ENCODE measurements around the gene CCT3. TPM values are rescaled to one million over a fixed set of nuclear protein-coding genes. Genes with fewer than 3 reads are reported as not detected.
"Not testable (repeated sequence)": the region's sequence is repeated elsewhere in the genome, so short reads cannot be mapped to it uniquely, and the experiment has no call there.

CCT3 gene
- total and polyA plus RNA-seq, 5 donors: 125 to 151 (median 129) TPM

- DNase-seq (peak in 1 of 3 donors; percentile 1), ATAC-seq (no peak)
- no peaks in the 10 kb centered on the region for H3K4me1 ChIP-seq (ENCODE audit: control insufficient read depth, insufficient read depth, low read length)
- no peak overlapping the region for H3K4me3 ChIP-seq (ENCODE audit: low read length)
- 49% methylated on average over 3 of the region's 3 CpGs for WGBS
- no peaks in the 10 kb centered on the region for H3K9me3 ChIP-seq (ENCODE audit: control insufficient read depth, low read length)
- intact Hi-C loops (cut with DNase I): loop anchor here in 2 of 4 donors (10.0 kb wide), 3 partner anchors 225 to 275 kb away; partner anchors contain the start of genes GPATCH4 (in 1 of the 2) and HAPLN2 (in 1 of the 2)
- H3K27ac ChIP-seq (ENCODE audit: low read length): no peak overlapping the region
- no peaks in the 10 kb centered on the region for H3K27me3 ChIP-seq (ENCODE audit: control insufficient read depth, insufficient read depth)
Observed at GRCh38 chr1:156379420-156380165, 41.5 kb upstream of the CCT3 start.

DNA sequence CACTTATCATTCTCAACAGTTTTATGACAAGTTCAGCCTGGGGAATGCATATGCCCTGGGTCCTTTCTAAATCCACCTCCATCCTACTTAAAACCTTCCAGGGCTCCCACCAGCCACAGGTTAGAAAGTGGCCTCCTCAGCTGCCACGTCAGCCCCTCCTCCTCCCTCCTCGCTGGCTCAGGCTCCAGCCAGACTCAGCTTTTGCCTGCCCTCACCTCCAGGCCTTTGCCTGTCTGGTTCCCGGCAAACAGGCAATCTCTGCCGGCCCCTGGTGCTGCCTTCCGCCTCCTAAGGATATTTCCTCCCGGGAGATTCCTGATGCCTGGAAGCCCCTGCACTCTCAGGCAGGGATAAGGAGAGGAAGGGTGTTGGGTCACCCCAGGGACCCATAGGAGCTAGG is 40.5 kb upstream of the CCT3 start:
- Histone ChIP-seq H3K4me1 (ENCODE audit: control insufficient read depth, insufficient read depth, low read length) (peaks cover 2% of the 10 kb centered on the region), H3K9me3 (ENCODE audit: control insufficient read depth, low read length) (no peaks in the 10 kb centered on the region), H3K27ac (ENCODE audit: low read length) (no peak overlapping the region), H3K27me3 (ENCODE audit: control insufficient read depth, insufficient read depth) (no peaks in the 10 kb centered on the region), H3K4me3 (ENCODE audit: low read length) (no peak overlapping the region)
- DNase-seq: peak in 1 of 3 donors; percentile 27
- WGBS: 48% methylated on average over 6 of the region's 6 CpGs
- ATAC-seq: no peak
- intact Hi-C loops (cut with DNase I): no loop called here

DNA sequence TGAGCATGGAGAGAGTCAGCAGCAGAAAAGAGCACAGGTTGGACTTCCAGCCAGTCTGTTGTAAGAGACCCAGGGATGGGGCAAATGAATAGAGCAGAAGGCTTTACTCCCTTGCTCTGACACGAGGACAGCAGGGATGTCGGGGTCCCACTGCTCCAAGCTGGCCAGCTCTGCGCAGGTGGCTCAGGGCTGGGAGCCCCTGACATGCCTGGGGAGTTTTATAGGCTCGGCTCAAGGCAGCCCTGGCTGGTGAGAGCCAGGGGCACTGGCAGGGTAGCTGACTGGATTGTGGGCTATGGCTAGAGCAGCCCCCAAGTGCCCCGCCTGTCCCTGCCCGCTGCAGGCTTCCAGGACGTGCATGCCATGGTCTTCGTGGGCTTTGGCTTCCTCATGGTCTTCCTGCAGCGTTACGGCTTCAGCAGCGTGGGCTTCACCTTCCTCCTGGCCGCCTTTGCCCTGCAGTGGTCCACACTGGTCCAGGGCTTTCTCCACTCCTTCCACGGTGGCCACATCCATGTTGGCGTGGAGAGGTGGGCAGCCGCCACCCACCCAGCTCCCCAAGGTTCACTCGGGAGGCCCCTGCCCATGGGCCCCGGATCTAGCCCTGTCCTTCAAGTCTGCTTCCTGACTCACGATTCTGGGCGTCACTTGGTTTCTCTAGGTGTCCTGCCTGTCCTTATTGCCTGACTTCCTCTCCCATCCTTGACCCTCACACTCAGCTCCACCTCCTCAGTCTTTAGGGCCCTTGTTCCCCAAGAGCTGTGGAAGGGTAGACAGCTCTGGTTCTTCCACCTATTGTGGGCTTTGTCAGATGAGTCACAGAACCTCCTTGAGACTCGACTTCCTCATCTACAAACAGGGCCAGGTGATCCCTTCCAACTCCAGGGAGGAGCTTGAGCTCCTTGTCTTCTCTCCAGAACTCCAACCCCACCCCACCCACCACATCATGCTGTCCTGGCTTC is 39.1 kb upstream of the CCT3 start:
- intact Hi-C loops (cut with DNase I): no loop called here
- Histone ChIP-seq H3K4me1 (ENCODE audit: control insufficient read depth, insufficient read depth, low read length) (peaks cover 2% of the 10 kb centered on the region), H3K4me3 (ENCODE audit: low read length) (no peak overlapping the region), H3K9me3 (ENCODE audit: control insufficient read depth, low read length) (no peaks in the 10 kb centered on the region), H3K27ac (ENCODE audit: low read length) (no peak overlapping the region), H3K27me3 (ENCODE audit: control insufficient read depth, insufficient read depth) (no peaks in the 10 kb centered on the region)
- peak in 1 of 2 donors; percentile 22 for ATAC-seq
- WGBS: 78% methylated on average over 20 of the region's 20 CpGs
- peak in 1 of 3 donors; percentile 30 for DNase-seq

DNA sequence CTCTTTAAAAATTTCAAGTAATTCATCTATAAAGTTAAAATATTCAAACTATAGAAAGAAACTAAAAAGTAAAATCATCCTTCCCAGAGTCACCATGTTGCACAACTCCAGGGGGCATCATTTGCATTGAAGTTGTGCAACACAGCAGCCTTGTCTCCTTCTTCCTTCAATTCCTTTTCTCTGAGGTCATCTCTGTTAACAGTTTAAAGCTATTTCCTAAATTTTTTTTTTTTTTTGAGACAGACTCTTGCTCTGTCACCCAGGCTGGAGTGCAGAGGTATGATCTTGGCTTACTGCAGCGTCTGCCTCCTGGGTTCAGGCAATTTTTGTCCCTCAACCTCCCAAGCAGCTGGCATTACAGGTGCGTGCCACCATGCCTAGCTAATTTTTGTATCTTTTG is 38.1 kb upstream of the CCT3 start:
- WGBS: 93% methylated on average over 2 of the region's 2 CpGs
- no peak for ATAC-seq
- Histone ChIP-seq H3K4me1 (ENCODE audit: control insufficient read depth, insufficient read depth, low read length) (peaks cover 2% of the 10 kb centered on the region), H3K4me3 (ENCODE audit: low read length) (no peak overlapping the region), H3K9me3 (ENCODE audit: control insufficient read depth, low read length) (no peaks in the 10 kb centered on the region), H3K27ac (ENCODE audit: low read length) (no peak overlapping the region), H3K27me3 (ENCODE audit: control insufficient read depth, insufficient read depth) (no peaks in the 10 kb centered on the region)
- no peak for DNase-seq
- intact Hi-C loops (cut with DNase I): no loop called here

- Histone ChIP-seq H3K9me3 (ENCODE audit: control insufficient read depth, low read length) (no peaks in the 10 kb centered on the region), H3K27ac (ENCODE audit: low read length) (no peak overlapping the region), H3K4me3 (ENCODE audit: low read length) (no peak overlapping the region)
Observed at GRCh38 chr1:156373546-156373945, 35.5 kb upstream of the CCT3 start.

GRCh38 chr1:156372876-156373275 is 34.8 kb upstream of the CCT3 start:
- no peak for ATAC-seq
- Histone ChIP-seq H3K4me3 (ENCODE audit: low read length) (no peak overlapping the region), H3K27me3 (ENCODE audit: control insufficient read depth, insufficient read depth) (no peaks in the 10 kb centered on the region), H3K4me1 (ENCODE audit: control insufficient read depth, insufficient read depth, low read length) (peaks cover 2% of the 10 kb centered on the region), H3K27ac (ENCODE audit: low read length) (no peak overlapping the region), H3K9me3 (ENCODE audit: control insufficient read depth, low read length) (no peaks in the 10 kb centered on the region)
- no peak for DNase-seq
- WGBS: 67% methylated on average over 4 of the region's 4 CpGs
- intact Hi-C loops (cut with DNase I): no loop called here

More at GRCh38 chr1:156373546-156373945, 35.5 kb upstream of the CCT3 start:
- intact Hi-C loops (cut with DNase I): no loop called here
- DNase-seq (no peak), ATAC-seq (no peak)
- Histone ChIP-seq H3K4me1 (ENCODE audit: control insufficient read depth, insufficient read depth, low read length) (peaks cover 2% of the 10 kb centered on the region), H3K27me3 (ENCODE audit: control insufficient read depth, insufficient read depth) (no peaks in the 10 kb centered on the region)

GRCh38 chr1:156372265-156372586 is 34.1 kb upstream of the CCT3 start:
- Histone ChIP-seq H3K27ac (ENCODE audit: low read length) (no peak overlapping the region), H3K4me3 (ENCODE audit: low read length) (no peak overlapping the region), H3K27me3 (ENCODE audit: control insufficient read depth, insufficient read depth) (no peaks in the 10 kb centered on the region), H3K4me1 (ENCODE audit: control insufficient read depth, insufficient read depth, low read length) (peaks cover 2% of the 10 kb centered on the region), H3K9me3 (ENCODE audit: control insufficient read depth, low read length) (no peaks in the 10 kb centered on the region)
- intact Hi-C loops (cut with DNase I): no loop called here
- DNase-seq (no peak), ATAC-seq (no peak)

GRCh38 chr1:156371553-156372264 is 33.6 kb upstream of the CCT3 start:
- Histone ChIP-seq H3K4me3 (ENCODE audit: low read length) (no peak overlapping the region), H3K9me3 (ENCODE audit: control insufficient read depth, low read length) (no peaks in the 10 kb centered on the region), H3K4me1 (ENCODE audit: control insufficient read depth, insufficient read depth, low read length) (peaks cover 2% of the 10 kb centered on the region), H3K27ac (ENCODE audit: low read length) (no peak overlapping the region), H3K27me3 (ENCODE audit: control insufficient read depth, insufficient read depth) (no peaks in the 10 kb centered on the region)
- intact Hi-C loops (cut with DNase I): no loop called here
- ATAC-seq (no peak), DNase-seq (peak; percentile 72 to 86 (median 79))
- WGBS: 43% methylated on average over 7 of the region's 7 CpGs

- H3K27ac ChIP-seq (ENCODE audit: low read length); ATAC-seq; H3K27me3 ChIP-seq (ENCODE audit: control insufficient read depth, insufficient read depth); DNase-seq; intact Hi-C loops (cut with DNase I); H3K4me1 ChIP-seq (ENCODE audit: control insufficient read depth, insufficient read depth, low read length); H3K4me3 ChIP-seq (ENCODE audit: low read length); H3K9me3 ChIP-seq (ENCODE audit: control insufficient read depth, low read length): not testable (repeated sequence)
- 91% methylated on average over 10 of the region's 10 CpGs for WGBS
Observed at GRCh38 chr1:156369685-156370286, 31.7 kb upstream of the CCT3 start.

- peak; percentile 46 to 48 for ATAC-seq
- WGBS: 9% methylated on average over 48 of the region's 48 CpGs
- Histone ChIP-seq H3K27ac (ENCODE audit: low read length) (no peak within 1 kb of the TSS), H3K27me3 (ENCODE audit: control insufficient read depth, insufficient read depth) (no peaks in the 10 kb centered on the region), H3K4me1 (ENCODE audit: control insufficient read depth, insufficient read depth, low read length) (peaks cover 2% of the 10 kb centered on the region), H3K9me3 (ENCODE audit: control insufficient read depth, low read length) (no peaks in the 10 kb centered on the region), H3K4me3 (ENCODE audit: low read length) (peak within 1 kb of the TSS; percentile 7)
- peak; percentile 31 to 74 (median 72) for DNase-seq
- intact Hi-C loops (cut with DNase I): no loop called here
Observed at GRCh38 chr1:156368889-156369684, 31.0 kb upstream of the CCT3 start, which contains the start of gene RHBG. RHBG (plus strand) TSS chr1:156369211; CDS start chr1:156369250, 39 bp downstream.
